NCI-H510A treated with DMSO at 0.1 percent for 48 hours (cell line): ENCODE measurements around the gene ABCC4.

Experiments used
- DNase-seq: peaks from one replicate; lab custom pipeline; 2025; lab: John Stamatoyannopoulos, UW

Gene ABCC4

GRCh38 chr13:95044452-95045205, 256.6 kb downstream of the ABCC4 start:
- DNase-seq: no peak

GRCh38 chr13:95039415-95039814, 261.8 kb downstream of the ABCC4 start:
- no peak for DNase-seq

- DNase-seq: no peak
Measured at GRCh38 chr13:95038949-95039348, 262.3 kb downstream of the ABCC4 start.

GRCh38 chr13:95035311-95036109, 265.7 kb downstream of the ABCC4 start:
- DNase-seq: no peak

- no peak for DNase-seq
Measured at GRCh38 chr13:95033890-95034289, 267.4 kb downstream of the ABCC4 start.

- no peak for DNase-seq
Measured at GRCh38 chr13:95032121-95032520, 269.1 kb downstream of the ABCC4 start.

- DNase-seq: no peak
Measured at GRCh38 chr13:95030821-95031343, 270.4 kb downstream of the ABCC4 start.

GRCh38 chr13:95027638-95028037, 273.6 kb downstream of the ABCC4 start:
- no peak for DNase-seq

- DNase-seq: no peak
Measured at GRCh38 chr13:95025116-95025515, 276.1 kb downstream of the ABCC4 start.

GRCh38 chr13:95023405-95023804, 277.8 kb downstream of the ABCC4 start:
- peak; percentile 96 for DNase-seq

- no peak for DNase-seq
Measured at GRCh38 chr13:95020298-95020987, 280.8 kb downstream of the ABCC4 start.

GRCh38 chr13:95019886-95020285, 281.4 kb downstream of the ABCC4 start:
- no peak for DNase-seq

GRCh38 chr13:95007322-95007721, 293.9 kb downstream of the ABCC4 start:
- DNase-seq: no peak

GRCh38 chr13:95005300-95005699, 296.0 kb downstream of the ABCC4 start:
- no peak for DNase-seq

GRCh38 chr13:95003019-95003813, 298.0 kb downstream of the ABCC4 start:
- DNase-seq: peak; percentile 94

- DNase-seq: peak; percentile 9
Measured at GRCh38 chr13:95002126-95002525, 299.1 kb downstream of the ABCC4 start.

GRCh38 chr13:94999871-95000270, 301.4 kb downstream of the ABCC4 start:
- no peak for DNase-seq

- DNase-seq: no peak
Measured at GRCh38 chr13:94997126-94997525, 304.1 kb downstream of the ABCC4 start.

- DNase-seq: no peak
Measured at GRCh38 chr13:94996445-94996844, 304.8 kb downstream of the ABCC4 start.

GRCh38 chr13:94994506-94994905, 306.7 kb downstream of the ABCC4 start:
- no peak for DNase-seq

GRCh38 chr13:94993616-94994015, 307.6 kb downstream of the ABCC4 start:
- no peak for DNase-seq
